HFF-Myc (cell line): ENCODE data around the gene JARID2.

Source experiments
- DNase-seq: peaks from one replicate; pipeline ENCODE4 v3.0.0-alpha.2; 2011; ENCODE audit warnings: low read depth; ENCODE audit errors: extremely low read depth
- H3K4me3 ChIP-seq: replicated peaks from 2 replicates; pipeline ENCODE4 v1.5.1; 2011; ENCODE audit warnings: low read depth, mild to moderate bottlenecking, control low read depth, low read length
- CTCF ChIP-seq: IDR thresholded peaks from 2 replicates; pipeline ENCODE4 v1.5.1; 2012; ENCODE audit warnings: mild to moderate bottlenecking, low read depth, low read length, control low read depth; ENCODE audit errors: missing control alignments

The JARID2 gene

DNA sequence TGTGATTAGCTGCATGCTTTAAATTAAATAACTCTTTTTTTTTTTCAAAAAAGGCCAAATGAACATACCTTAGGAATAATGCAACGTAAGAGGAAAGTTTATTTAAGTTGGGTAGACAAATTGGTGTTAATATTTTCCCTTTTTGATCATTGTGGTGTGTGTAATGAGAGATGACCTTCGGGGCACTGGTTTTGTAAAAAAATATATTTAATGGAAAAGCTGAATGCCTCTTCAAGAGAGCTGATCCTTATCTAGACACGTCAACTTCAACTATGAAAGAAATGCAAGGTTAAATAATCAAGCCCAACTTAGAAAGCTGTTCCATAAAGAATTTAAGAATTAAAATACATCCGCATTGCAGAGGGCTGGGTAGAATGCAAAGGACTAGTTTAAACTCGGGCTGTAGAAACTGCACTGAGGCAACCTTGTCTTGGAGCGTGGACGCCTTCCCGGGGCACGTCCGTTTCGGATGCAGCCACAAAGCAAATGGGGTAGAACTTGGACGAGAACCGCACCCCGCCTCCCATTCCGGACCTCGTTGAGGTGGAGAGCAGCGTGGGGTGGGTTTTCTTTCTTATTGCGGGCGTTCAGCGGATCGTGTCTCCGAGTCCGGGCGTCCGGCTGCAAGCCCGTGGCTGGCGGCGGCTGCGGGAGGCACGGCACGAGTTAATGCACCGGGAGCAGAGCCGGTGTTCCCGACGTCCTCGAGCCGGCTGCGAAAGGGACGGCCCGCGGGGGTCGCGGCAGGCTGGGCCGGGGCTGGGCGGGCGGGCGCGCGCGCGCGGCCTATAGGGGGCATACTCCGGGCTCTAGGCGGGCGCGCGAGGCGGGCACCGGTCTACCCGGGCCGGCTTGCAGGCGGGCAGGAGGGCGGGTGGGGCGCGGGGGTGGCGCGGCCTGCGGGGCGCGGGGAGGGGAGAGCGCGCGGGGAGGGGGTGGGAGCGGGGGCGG lies 1.9 kb downstream of the JARID2 start:
- DNase-seq = no peak
- no peak for TF ChIP-seq CTCF

DNA sequence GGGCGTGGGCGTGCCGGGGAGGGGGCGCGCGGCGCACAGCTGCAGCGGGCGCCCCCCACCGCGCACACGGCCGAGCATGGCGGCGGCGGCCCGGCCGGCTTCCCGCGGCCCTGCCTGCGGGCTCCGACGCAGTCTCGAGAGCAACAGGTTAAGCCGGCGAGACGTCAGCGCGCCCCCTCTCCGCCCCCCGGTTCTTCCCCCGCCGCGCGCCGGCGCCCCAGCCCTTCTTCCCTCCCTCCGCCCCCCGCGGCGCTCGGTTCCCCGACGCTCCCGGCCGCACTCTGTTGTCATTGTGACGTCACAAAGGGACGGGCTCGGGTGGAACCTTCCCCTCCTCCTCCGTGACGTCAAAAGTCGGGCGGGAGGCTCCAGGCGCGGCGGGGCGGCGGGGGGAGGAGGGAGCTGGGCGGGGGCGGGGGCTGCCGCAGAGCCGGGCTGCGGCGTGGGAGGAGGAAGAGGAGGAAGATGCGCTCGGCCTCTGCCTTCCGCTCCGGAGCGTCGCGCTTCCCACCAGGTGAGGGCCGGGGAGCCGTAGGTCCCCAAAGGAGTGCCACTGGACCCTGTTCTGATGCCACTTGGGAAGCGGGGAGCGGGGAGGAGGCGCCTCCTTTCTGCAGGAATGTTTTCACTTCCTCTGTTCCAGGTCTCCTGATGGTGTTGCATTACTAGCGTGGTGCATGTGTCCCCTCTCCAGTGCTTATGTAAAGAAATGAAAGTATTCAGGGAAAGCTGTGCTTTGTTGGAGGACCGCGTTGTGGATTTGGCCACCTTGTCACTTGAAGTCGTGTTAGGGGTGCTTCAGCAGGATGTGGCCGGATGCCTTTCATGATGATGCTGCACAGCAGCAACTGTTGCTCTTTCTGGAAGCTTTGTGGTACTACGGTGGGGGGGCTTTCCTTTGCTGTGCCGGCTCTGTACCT lies 2.8 kb downstream of the JARID2 start:
- DNase-seq = no peak
- peak overlapping the region; percentile 49 for H3K4me3 ChIP-seq
- TF ChIP-seq CTCF = peak; percentile 9

More for the DNA sequence above, 1.9 kb downstream of the JARID2 start:
- peak overlapping the region; percentile 85 for H3K4me3 ChIP-seq

- no peak for TF ChIP-seq CTCF
- peak overlapping the region; percentile 49 for H3K4me3 ChIP-seq
- no peak for DNase-seq
Measured at GRCh38 chr6:15249371-15250019, 3.6 kb downstream of the JARID2 start.

GRCh38 chr6:15250187-15251168 lies 4.6 kb downstream of the JARID2 start:
- H3K4me3 ChIP-seq = no peak overlapping the region
- no peak for TF ChIP-seq CTCF
- DNase-seq = no peak

GRCh38 chr6:15252195-15252594 lies 6.3 kb downstream of the JARID2 start:
- H3K4me3 ChIP-seq = no peak overlapping the region
- no peak for TF ChIP-seq CTCF
- no peak for DNase-seq
